ENCODE data around the gene LDLRAD3. TPM values are rescaled to one million over a fixed set of nuclear protein-coding genes. Genes with fewer than 3 reads are reported as not detected.

LDLRAD3 gene
- total RNA-seq, 4 donors from 2014 or later, result 19.4 to 49.5 (median 31.0) TPM

GRCh38 chr11:36110668-36111410, 167.0 kb downstream of the LDLRAD3 start:
- Histone ChIP-seq H3K27ac (no peak overlapping the region), H3K27me3 (no peaks in the 10 kb centered on the region), H3K9me3 (peaks cover 0 to 23% (median 2%) of the 10 kb centered on the region in 4 donors), H3K36me3 (peaks cover 0 to 63% (median 0%) of the 10 kb centered on the region in 3 donors), H3K4me1 (no peaks in the 10 kb centered on the region), H3K4me3 (no peak overlapping the region)
- no peak for TF ChIP-seq CTCF (IDR thresholded peaks at IDR 0.05)
- TF ChIP-seq POLR2A (IDR thresholded peaks at IDR 0.05), result no peak
- TF ChIP-seq EP300 (IDR thresholded peaks at IDR 0.05), result no peak
- DNase-seq (ENCODE audit: low spot score in 2 of 2), result no peak
- 55 to 66% methylated on average over 9 of the region's 9 CpGs for WGBS, 2 donors

DNA sequence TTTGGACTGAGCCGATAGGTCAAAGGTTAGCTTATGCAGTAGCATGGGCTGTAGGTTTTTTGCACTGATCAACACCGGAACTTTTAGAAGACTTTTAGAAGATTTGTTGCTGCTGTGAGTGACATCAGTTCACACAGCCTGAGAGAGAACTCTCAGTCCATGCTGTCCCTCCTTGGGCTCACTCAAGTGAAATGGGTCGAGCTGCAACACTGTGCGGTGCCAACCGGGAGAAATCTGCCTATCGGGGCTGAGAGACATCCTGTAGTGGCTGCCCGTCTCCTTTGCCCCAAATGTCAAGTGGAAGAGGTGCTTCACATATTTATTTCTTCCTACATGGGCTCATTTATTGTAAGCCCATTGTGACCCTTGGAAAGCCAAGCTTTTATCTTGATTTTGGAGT, 170.2 kb downstream of the LDLRAD3 start:
- WGBS, 2 donors, result 96 to 98% methylated on average over 7 of the region's 7 CpGs
- no peak overlapping the region for H3K27ac ChIP-seq
- DNase-seq (ENCODE audit: low spot score in 2 of 2), result no peak
- no peaks in the 10 kb centered on the region for H3K4me1 ChIP-seq
- H3K36me3 ChIP-seq, result peaks cover 0 to 49% (median 0%) of the 10 kb centered on the region in 3 donors
- no peaks in the 10 kb centered on the region for H3K27me3 ChIP-seq
- H3K9me3 ChIP-seq, result peaks cover 0 to 23% (median 2%) of the 10 kb centered on the region in 4 donors
- no peak for TF ChIP-seq POLR2A (IDR thresholded peaks at IDR 0.05)
- TF ChIP-seq EP300 (IDR thresholded peaks at IDR 0.05), result no peak
- TF ChIP-seq CTCF (IDR thresholded peaks at IDR 0.05), result no peak
- no peak overlapping the region for H3K4me3 ChIP-seq

DNA sequence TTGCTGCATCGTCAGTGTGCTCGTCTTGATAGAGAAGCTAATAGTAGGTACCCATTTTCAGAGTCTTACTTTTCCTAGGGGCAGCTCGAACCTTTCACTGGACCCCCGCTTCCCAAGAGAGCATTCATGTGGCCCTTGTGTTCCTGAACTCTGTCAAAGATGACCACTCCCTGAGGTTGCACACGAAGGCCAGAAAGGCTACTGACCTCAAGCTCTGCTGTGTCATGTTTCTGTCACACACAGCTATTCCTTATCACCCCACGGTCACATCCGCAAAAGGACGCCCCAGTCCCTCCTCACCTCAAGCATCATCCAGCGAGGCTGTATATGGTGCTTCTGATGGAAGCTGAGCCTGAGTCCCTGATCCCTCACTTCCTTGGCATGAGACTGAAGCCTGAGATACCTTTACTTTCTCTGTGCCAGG, 171.5 kb downstream of the LDLRAD3 start:
- H3K36me3 ChIP-seq, result peaks cover 0 to 49% (median 0%) of the 10 kb centered on the region in 3 donors
- no peak for DNase-seq (ENCODE audit: low spot score in 2 of 2)
- H3K27ac ChIP-seq, result no peak overlapping the region
- H3K4me3 ChIP-seq, result no peak overlapping the region
- H3K4me1 ChIP-seq, result no peaks in the 10 kb centered on the region
- TF ChIP-seq EP300 (IDR thresholded peaks at IDR 0.05), result no peak
- TF ChIP-seq POLR2A (IDR thresholded peaks at IDR 0.05), result no peak
- TF ChIP-seq CTCF (IDR thresholded peaks at IDR 0.05), result no peak
- H3K9me3 ChIP-seq, result peaks cover 0 to 23% (median 2%) of the 10 kb centered on the region in 4 donors
- 95 to 97% methylated on average over 9 of the region's 9 CpGs for WGBS, 2 donors
- no peaks in the 10 kb centered on the region for H3K27me3 ChIP-seq

DNA sequence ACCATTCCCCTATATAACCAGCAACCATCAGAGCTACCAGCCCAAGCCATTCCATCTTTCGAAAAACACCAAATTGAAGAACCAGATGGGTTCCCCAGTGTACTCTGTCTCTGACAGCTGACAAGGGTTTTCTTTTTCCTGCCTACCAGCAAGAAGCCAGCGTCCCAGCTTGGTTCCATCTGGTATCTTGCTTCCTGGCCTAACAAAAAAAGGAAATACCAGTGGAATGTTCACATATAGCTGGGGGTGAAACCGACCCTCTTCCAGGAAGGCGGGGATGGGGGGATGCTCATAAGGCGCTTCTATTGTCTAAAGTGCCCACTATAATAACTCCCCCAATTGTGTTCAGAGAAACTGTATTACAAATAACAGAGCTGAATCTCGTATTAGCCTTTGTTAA, 172.3 kb downstream of the LDLRAD3 start:
- 76 to 83% methylated on average over 6 of the region's 6 CpGs for WGBS, 2 donors
- H3K36me3 ChIP-seq, result peaks cover 0 to 45% (median 0%) of the 10 kb centered on the region in 3 donors
- no peaks in the 10 kb centered on the region for H3K4me1 ChIP-seq
- H3K27ac ChIP-seq, result no peak overlapping the region
- H3K27me3 ChIP-seq, result no peaks in the 10 kb centered on the region
- H3K9me3 ChIP-seq, result peaks cover 0 to 23% (median 2%) of the 10 kb centered on the region in 4 donors
- DNase-seq (ENCODE audit: low spot score in 2 of 2), result no peak
- no peak for TF ChIP-seq EP300 (IDR thresholded peaks at IDR 0.05)
- TF ChIP-seq CTCF (IDR thresholded peaks at IDR 0.05), result no peak
- no peak for TF ChIP-seq POLR2A (IDR thresholded peaks at IDR 0.05)
- H3K4me3 ChIP-seq, result no peak overlapping the region

- WGBS, 2 donors, result 70 to 87% methylated on average over 2 of the region's 2 CpGs
- no peak overlapping the region for H3K27ac ChIP-seq
- H3K27me3 ChIP-seq, result no peaks in the 10 kb centered on the region
- H3K4me3 ChIP-seq, result no peak overlapping the region
- H3K36me3 ChIP-seq, result peaks cover 0 to 26% (median 0%) of the 10 kb centered on the region in 3 donors
- H3K4me1 ChIP-seq, result peaks cover 0 to 4% (median under 1%) of the 10 kb centered on the region in 4 donors
- TF ChIP-seq CTCF (IDR thresholded peaks at IDR 0.05) (no peak), EP300 (IDR thresholded peaks at IDR 0.05) (no peak), POLR2A (IDR thresholded peaks at IDR 0.05) (no peak)
- peaks cover 0 to 16% (median 2%) of the 10 kb centered on the region in 4 donors for H3K9me3 ChIP-seq
- no peak for DNase-seq (ENCODE audit: low spot score in 2 of 2)
Observed at GRCh38 chr11:36118084-36118483, 174.2 kb downstream of the LDLRAD3 start.
